ENCODE data around the gene MORN5.

DNA sequence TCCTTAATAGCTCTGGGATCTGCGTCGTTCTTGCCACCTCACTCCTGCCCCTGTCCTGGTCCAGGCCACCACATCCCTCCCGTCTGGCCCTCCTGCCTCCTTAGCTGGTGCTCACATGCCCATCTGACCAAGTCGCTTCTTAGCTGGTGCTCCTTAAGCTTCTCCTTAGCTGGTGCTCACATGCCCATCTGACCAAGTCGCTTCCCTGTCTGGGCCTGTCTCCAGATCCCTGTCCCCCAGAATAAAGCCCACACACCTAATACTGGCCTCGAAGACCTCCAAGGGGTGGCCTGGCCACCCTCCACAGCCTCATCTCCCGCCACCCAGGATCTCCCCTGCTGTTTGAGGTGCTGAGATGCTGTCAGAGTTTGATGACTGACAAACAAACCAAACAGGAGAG, 35.2 kb upstream of the MORN5 start:
- TF ChIP-seq EZH2 (IDR thresholded peaks at IDR 0.05; ENCODE audit: insufficient read depth, poor library complexity, severe bottlenecking), result no peak
- no peak for TF ChIP-seq EZH2phosphoT487 (IDR thresholded peaks at IDR 0.05; ENCODE audit: insufficient read depth, low read depth)

All from GM23248 (cell line).